GM10266 (cell line): ENCODE data around the gene KLC1.

Source experiments
- DNase-seq: peaks from one replicate; pipeline ENCODE4 v3.0.0; 2012; ENCODE audit errors: extremely low spot score
- TF ChIP-seq, protein P1 (sequence below): IDR thresholded peaks from 2 replicates; pipeline ENCODE4 v1.5.1; 2012; ENCODE audit warnings: mild to moderate bottlenecking, low read depth; ENCODE audit not compliant: control insufficient read depth, insufficient read depth; ENCODE audit errors: missing control alignments

Gene KLC1

DNA sequence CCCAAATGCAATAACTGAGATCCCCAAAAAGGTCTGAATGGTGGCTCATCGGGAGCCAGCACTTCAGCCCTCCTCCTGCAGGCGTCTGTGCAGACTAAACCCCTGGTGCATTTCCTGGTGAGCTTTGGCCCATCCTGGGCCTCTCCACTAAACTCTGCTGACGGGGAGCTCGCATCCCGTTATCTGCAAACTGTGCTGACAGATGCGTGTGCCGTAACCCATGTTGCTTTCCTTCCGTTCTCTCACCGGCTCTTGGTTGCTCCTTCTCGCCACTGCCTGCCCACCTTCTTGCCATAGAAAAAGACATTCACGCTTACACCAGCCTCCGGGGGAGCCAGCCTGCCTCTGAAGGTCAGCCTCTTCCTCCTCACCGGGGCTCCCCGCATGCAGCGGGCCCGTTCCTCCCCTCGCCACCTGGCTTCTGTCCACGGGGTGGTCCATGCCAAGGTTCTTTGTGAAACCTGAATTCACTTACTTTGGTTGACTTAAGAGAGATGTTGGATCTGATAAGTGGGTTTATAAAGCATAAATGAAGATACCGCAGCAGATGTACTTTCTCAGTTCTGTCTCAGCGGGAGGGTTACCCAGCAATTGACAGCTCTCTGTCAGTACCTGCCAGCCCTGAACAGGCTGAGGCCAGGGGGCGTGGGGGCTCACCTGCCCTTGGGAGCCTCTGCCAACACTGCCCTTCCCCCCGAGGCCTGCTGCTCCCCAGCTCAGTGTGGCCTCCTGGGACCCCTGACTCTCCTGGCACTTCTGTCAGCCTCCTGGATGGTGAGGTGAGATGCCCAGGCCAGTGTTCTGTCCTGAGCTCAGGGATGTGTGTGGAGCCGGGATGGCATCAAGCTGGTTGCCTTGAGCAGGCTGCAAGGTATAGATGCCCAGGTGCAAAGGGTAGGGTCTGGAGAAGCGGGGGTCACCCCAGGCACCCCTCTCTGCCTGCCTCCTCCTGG, 100.8 kb downstream of the KLC1 start:
- DNase-seq = no peak
- TF ChIP-seq, protein P1, sequence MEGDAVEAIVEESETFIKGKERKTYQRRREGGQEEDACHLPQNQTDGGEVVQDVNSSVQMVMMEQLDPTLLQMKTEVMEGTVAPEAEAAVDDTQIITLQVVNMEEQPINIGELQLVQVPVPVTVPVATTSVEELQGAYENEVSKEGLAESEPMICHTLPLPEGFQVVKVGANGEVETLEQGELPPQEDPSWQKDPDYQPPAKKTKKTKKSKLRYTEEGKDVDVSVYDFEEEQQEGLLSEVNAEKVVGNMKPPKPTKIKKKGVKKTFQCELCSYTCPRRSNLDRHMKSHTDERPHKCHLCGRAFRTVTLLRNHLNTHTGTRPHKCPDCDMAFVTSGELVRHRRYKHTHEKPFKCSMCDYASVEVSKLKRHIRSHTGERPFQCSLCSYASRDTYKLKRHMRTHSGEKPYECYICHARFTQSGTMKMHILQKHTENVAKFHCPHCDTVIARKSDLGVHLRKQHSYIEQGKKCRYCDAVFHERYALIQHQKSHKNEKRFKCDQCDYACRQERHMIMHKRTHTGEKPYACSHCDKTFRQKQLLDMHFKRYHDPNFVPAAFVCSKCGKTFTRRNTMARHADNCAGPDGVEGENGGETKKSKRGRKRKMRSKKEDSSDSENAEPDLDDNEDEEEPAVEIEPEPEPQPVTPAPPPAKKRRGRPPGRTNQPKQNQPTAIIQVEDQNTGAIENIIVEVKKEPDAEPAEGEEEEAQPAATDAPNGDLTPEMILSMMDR = no peak

GRCh38 chr14:103730490-103731035, 101.6 kb downstream of the KLC1 start:
- TF ChIP-seq, protein P1 = no peak
- no peak for DNase-seq

GRCh38 chr14:103731481-103731880, 102.5 kb downstream of the KLC1 start:
- TF ChIP-seq, protein P1 = no peak

DNA sequence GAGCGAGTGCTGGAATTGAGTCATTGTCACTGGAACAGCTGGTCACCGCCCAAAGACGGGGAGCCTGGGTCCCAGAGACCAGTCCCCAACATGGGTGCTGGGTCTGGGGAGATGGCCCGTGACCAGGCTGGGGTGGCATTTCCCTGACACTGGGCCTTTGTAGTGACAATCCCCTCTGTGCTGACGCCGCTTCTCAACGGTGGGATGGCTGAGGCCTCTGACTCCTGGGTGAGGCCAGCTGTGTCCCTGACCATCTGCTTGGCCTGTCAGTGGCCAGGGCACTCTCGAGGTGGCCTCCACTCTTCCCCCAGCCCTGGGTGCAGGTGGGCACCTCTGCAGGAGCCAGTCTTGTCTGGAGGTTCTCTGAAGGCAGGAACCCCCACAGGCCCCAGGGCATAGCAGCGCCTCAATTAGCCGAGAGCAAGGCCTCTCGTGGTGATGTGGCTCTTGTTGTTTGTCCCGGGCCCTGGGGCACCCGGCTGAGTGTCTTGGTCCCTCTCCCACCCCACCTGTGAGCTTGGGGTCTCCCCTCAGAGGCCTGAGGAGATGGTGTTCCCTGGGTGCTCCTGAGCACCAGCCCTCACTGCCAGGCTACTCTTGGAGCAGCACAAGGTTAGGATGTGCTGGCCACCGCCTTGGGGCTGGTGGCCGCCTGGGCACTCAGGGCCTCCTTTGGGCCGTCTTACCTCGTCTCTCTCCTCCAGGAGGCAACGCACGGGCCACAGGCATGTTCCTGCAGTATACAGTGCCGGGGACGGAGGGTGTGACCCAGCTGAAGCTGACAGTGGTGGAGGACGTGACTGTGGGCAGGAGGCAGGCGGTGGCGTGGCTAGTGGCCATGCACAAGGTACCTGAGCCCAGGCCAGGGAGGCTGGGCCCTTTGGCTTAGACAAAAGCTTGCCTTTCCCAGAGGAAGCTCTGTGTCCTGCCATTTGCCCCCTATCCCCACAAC, 103.2 kb downstream of the KLC1 start:
- DNase-seq = peak; percentile 18
- TF ChIP-seq, protein P1 = no peak

More at GRCh38 chr14:103731481-103731880, 102.5 kb downstream of the KLC1 start:
- DNase-seq = no peak

DNA sequence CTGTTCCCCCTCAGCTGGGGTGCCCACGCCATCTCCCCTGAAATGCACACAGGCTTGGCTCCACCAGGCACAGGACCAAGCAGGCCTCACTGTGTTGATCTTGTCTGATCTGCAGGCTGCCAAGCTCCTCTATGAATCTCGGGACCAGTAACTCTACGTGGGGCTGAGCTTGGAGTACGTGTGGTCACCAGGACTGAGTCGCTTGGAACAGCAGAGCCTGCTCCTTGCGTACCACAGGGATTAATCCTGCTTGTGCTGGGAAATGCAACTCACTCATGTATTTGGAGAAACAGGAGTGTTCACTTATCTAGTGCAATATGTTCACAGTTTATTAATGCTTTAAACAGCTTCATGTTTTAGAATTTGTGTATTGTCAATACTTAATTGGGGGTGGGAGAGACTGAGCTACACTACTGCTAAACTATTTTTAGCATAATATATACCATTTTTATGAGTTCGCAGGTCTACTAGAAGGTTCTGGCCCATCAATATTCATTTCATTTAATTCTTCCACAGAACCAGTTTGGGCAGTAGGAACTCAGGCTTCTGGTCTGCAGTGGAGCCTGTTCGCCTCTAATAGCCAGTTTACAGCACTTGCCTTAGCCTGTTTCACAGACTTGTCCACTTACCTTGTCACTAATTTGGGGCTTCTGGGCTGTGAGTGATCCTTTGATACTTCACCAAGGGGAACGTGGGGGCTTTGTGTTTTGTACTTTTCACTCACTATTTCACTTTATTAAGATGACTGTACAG, 104.0 kb downstream of the KLC1 start:
- no peak for DNase-seq
- TF ChIP-seq, protein P1 = no peak

DNA sequence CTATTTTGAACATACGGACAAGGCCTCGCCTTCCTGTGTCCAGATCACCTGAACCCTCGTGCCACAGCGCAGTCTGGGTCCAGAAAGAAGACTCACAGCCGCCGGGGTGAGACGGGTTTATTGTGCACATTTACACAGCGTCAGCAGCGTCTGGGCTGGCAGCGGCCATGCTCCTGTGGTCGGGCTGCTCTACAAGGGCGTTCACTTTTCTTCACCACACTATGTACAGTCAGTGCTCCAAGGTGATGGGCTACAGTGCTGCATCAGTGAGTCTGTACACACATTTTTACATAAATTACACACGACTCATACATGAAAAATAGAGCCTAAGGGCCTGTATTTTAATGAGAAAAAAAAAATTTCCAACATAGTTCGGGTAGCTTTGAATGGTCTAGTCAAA, 104.6 kb downstream of the KLC1 start:
- no peak for DNase-seq
- TF ChIP-seq, protein P1 = no peak
